ENCODE data around the gene KIFC1.
"Not testable (repeated sequence)": the region's sequence is repeated elsewhere in the genome, so short reads cannot be mapped to it uniquely, and the experiment has no call there.

KIFC1 gene

DNA sequence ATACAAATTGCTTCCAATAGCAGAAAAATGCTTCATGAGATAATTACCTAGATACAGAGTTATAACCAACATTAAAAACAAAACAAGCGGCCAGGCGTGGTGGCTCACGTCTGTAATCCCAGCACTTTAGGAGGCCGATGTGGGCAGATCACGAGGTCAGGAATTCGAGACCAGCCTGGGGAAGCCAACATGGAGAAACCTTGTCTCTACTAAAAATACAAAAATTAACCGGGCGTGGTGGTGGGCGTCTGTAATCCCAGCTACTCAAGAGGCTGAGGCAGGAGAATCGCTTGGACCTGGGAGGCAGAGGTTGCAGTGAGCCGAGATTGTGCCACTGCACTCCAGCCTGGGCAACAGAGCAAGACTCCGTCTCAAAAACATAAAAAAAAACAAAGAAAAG, 28.1 kb upstream of the KIFC1 start:
- 94% methylated on average over 12 of the region's 12 CpGs for WGBS
- peaks cover 15% of the 10 kb centered on the region for H3K4me1 ChIP-seq (ENCODE audit: insufficient read depth, low read length)

DNA sequence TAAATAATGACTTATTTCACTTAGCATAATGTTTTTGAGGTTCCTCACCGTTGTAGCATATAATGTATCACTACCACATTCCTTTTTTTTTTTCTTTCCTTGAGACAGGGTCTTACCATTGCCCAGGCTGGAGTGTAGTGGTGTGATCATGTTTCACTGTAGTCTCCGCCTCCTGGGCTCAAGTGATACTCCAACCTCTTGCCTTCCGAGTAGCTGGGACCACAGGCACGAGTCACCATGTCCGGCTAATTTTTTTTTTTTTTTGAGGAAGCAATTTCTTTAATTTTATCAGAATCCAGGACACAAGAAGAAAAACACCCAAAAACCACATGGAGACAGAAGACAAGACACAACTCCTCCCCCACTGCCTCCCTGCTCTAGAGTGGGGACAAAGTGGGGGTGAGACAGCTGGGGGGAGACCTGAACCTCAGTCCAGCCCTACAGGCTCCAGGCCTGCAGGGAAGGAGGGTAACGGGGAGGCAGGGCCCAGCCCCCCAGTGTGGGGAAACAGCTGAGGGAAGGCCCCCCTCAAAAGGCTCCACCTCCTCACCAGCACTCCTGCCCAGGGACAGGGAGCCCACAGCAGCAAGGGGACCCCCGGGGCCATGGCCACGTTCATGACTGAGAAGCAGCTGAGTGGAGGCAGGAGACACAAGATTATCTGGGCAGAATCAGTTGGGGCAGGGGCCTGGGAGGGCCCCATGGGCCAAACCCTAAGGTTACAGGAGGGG, 27.0 kb upstream of the KIFC1 start:
- not testable (repeated sequence) for H3K27me3 ChIP-seq (ENCODE audit: insufficient read depth, low read length); H3K4me3 ChIP-seq (ENCODE audit: low read length); H3K36me3 ChIP-seq (ENCODE audit: insufficient read depth, low read length); H3K9me3 ChIP-seq (ENCODE audit: insufficient read depth, low read depth, low read length); H3K27ac ChIP-seq (ENCODE audit: low read depth, low read length); H3K9ac ChIP-seq (ENCODE audit: low read depth, low read length)
- peaks cover 11% of the 10 kb centered on the region for H3K4me1 ChIP-seq (ENCODE audit: insufficient read depth, low read length)
- 38% methylated on average over 5 of the region's 8 CpGs for WGBS

More for the DNA sequence above, 28.1 kb upstream of the KIFC1 start:
- not testable (repeated sequence) for H3K27me3 ChIP-seq (ENCODE audit: insufficient read depth, low read length); H3K4me3 ChIP-seq (ENCODE audit: low read length); H3K9me3 ChIP-seq (ENCODE audit: insufficient read depth, low read depth, low read length); H3K27ac ChIP-seq (ENCODE audit: low read depth, low read length); H3K9ac ChIP-seq (ENCODE audit: low read depth, low read length); H3K36me3 ChIP-seq (ENCODE audit: insufficient read depth, low read length)

DNA sequence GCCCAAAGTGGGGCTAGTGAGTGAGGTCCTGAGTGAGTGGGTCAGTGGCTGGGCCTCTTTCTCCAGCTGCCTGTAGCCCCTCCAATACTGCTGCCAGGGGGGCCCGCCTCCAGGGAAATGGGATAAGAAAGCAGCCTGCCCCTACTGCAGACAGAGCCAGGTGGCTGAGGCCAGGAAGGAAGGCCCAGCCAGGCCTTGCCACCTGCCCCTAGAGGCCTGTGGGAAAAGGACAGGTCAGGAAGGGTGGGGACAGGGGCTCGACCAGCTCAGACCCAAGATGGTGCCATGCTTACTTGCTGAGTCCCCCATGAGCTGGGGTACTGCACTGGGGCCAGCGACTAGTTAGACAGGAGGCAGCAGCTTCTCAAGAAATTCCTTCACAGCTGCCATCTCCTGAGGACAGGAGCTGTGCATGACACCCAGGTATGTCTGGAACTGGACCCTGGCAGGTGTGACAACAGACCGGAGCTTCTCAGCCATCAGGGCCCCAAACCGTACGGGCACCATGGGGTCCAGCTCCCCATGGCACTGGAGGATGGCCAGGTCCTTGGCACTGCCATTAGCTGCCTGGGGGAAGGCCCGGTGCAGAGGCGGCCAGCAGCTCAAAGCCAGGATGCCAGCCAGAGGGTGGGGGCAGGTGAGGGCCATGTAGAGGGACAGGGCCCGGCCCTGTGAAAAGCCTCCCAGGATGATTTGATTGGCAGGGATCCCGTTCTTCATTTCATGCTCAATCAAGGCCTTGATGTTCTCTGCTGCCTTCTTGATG, 26.2 kb upstream of the KIFC1 start:
- H3K36me3 ChIP-seq (ENCODE audit: insufficient read depth, low read length); H3K4me3 ChIP-seq (ENCODE audit: low read length); H3K9me3 ChIP-seq (ENCODE audit: insufficient read depth, low read depth, low read length); H3K27ac ChIP-seq (ENCODE audit: low read depth, low read length); H3K27me3 ChIP-seq (ENCODE audit: insufficient read depth, low read length); H3K9ac ChIP-seq (ENCODE audit: low read depth, low read length): not testable (repeated sequence)
- 90% methylated on average over 10 of the region's 10 CpGs for WGBS
- H3K4me1 ChIP-seq (ENCODE audit: insufficient read depth, low read length), result peaks cover 11% of the 10 kb centered on the region

DNA sequence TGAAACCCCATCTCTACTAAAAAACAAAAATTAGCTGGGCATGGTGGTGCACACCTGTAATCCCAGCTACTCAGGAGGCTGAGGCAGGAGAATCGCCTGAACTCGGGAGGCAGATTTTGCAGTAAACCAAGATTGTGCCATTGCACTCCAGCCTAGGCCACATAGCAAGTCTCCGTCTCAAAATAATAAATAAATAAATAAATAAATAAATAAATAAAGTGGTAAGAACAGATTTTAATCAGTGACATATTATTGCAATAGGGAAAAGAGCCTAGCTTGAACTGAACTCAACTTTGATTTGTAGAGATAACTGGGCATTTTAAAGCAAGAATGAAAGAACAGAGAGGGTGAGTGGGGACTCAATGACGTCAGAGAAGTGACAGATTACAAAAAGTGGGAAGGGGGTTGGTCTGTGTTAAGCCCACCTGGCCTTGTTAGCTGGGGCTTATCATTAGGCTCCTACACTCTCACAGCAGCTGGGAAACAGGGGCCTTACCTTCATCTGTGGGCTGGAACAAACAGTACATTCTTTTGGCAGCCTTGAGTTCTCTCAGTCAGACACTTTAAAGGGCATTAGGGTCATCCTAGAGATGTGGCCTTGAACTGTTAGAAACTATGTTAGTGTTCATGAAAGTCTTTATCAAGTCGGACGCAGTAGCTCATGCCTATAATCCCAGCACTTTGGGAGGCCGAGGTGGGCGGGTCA, 24.5 kb upstream of the KIFC1 start:
- Histone ChIP-seq H3K36me3 (ENCODE audit: insufficient read depth, low read length) (no peaks in the 10 kb centered on the region), H3K27ac (ENCODE audit: low read depth, low read length) (no peak overlapping the region)
- 90% methylated on average over 7 of the region's 8 CpGs for WGBS

DNA sequence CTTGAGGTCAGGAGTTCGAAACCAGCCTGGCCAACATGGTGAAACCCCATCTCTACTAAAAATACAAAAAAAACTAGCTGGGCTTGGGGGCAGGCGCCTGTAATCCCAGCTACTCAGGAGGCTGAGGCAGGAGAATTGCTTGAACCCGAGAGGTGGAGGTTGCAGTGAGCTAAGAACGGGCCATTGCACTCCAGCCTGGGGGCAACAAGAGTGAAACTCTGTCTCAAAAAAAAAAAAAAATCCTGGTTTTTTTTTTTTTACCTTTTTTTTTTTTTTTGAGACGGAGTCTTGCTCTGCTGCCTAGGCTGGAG, 24.0 kb upstream of the KIFC1 start:
- H3K9ac ChIP-seq (ENCODE audit: low read depth, low read length); H3K4me3 ChIP-seq (ENCODE audit: low read length); H3K27me3 ChIP-seq (ENCODE audit: insufficient read depth, low read length); H3K27ac ChIP-seq (ENCODE audit: low read depth, low read length); H3K36me3 ChIP-seq (ENCODE audit: insufficient read depth, low read length); H3K9me3 ChIP-seq (ENCODE audit: insufficient read depth, low read depth, low read length): not testable (repeated sequence)
- peaks cover 18% of the 10 kb centered on the region for H3K4me1 ChIP-seq (ENCODE audit: insufficient read depth, low read length)
- WGBS, result 85% methylated on average over 5 of the region's 5 CpGs

More for the DNA sequence above, 24.5 kb upstream of the KIFC1 start:
- Histone ChIP-seq H3K9me3 (ENCODE audit: insufficient read depth, low read depth, low read length) (no peaks in the 10 kb centered on the region), H3K27me3 (ENCODE audit: insufficient read depth, low read length) (no peaks in the 10 kb centered on the region), H3K4me1 (ENCODE audit: insufficient read depth, low read length) (peaks cover 13% of the 10 kb centered on the region), H3K9ac (ENCODE audit: low read depth, low read length) (no peak overlapping the region), H3K4me3 (ENCODE audit: low read length) (no peak overlapping the region)

DNA sequence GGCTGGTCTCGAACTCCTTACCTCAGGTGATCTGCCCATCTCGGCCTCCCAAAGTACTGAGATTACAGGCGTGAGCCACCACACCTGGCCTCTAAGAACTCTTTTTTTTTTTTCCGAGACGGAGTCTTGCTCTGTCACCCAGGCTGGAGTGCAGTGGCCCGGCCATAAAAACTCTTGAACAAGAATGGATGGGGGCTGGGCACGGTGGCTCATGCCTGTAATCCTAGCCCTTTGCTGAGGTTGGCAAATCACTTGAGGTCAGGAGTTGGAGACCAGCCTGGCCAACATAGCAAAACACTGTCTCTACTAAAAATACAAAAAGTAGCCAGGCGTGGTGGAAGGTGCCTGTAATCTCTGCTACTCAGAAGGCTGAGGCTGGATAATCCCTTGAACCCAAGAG, 19.7 kb upstream of the KIFC1 start:
- H3K4me3 ChIP-seq (ENCODE audit: low read length); H3K27ac ChIP-seq (ENCODE audit: low read depth, low read length); H3K36me3 ChIP-seq (ENCODE audit: insufficient read depth, low read length); H3K9me3 ChIP-seq (ENCODE audit: insufficient read depth, low read depth, low read length); H3K27me3 ChIP-seq (ENCODE audit: insufficient read depth, low read length); H3K9ac ChIP-seq (ENCODE audit: low read depth, low read length): not testable (repeated sequence)
- WGBS, result 95% methylated on average over 8 of the region's 8 CpGs
- H3K4me1 ChIP-seq (ENCODE audit: insufficient read depth, low read length), result peaks cover 10% of the 10 kb centered on the region

DNA sequence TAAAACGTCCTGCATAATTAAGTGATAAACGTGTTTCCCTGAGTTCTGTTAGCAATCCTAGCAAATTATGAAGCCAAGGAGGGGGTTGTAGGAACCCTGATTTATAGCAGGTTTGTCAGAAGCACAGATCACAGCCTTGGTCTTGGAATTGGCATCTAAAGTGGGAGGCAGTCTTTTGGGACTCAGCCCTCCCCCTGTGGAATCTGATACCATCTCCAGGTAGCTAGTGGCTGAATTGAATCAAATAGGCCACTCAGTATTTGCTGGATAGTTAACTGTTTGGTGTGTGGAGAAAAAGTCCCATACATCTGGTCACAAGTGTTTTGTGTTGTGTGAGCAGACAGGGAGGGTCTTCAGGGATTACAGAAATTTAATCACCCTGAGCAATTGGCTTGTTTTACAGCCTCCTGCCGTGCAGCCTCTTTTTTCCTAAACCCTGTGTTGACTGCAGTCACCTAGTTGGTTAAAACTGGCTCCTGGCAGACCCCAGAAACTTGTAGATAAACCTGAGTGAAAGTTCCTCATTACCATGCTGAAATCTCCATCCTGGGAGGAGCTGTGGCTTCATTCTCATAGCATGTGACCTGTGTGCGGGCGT, 19.0 kb upstream of the KIFC1 start:
- Histone ChIP-seq H3K36me3 (ENCODE audit: insufficient read depth, low read length) (no peaks in the 10 kb centered on the region), H3K4me1 (ENCODE audit: insufficient read depth, low read length) (peaks cover 10% of the 10 kb centered on the region), H3K27me3 (ENCODE audit: insufficient read depth, low read length) (no peaks in the 10 kb centered on the region), H3K9ac (ENCODE audit: low read depth, low read length) (no peak overlapping the region), H3K4me3 (ENCODE audit: low read length) (no peak overlapping the region), H3K9me3 (ENCODE audit: insufficient read depth, low read depth, low read length) (no peaks in the 10 kb centered on the region), H3K27ac (ENCODE audit: low read depth, low read length) (no peak overlapping the region)
- WGBS, result 73% methylated on average over 5 of the region's 5 CpGs

DNA sequence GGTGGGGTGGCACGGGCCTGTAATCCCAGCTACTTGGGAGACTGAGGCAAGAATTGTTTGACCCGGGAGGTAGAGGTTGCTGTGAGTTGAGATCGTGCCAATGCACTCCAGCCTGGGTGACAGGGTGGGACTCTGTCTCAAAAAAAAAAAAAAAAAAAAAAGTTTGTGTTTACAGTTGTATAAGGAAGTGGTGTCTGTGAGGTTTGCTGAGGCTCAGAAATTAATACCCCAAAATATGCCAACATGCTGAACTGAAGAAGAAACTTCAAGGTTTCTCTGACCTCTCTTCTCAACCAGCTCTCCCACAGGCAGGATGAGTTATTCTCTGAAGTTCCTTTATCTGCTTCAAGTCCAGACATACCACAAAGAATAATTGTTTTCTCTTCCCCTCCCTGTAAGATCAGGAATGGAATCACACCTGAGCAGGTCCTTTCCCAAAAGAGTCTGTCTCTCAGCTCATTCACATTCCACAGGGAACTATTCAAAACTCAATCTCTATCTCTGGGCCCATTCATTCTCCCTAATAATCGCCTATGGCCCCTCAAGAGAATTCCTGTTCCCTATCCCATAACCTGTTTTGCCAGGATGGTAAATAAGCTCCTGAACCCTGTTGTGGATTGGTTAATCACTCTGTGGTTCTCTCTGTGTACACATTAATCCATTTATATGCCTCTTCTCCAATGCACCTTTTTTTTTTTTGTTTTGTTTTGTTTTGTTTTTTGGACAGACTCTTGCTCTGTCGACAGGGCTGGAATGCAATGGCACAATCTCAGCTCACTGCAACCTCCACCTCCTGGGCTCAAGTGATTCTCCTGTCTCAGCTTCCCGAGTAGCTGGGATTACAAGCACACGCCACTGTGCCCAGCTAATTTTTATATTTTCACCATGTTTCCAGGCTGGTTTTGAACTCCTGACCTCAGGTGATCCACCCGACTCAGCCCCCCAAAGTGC, 17.4 kb upstream of the KIFC1 start:
- Histone ChIP-seq H3K4me1 (ENCODE audit: insufficient read depth, low read length) (peaks cover 10% of the 10 kb centered on the region), H3K27me3 (ENCODE audit: insufficient read depth, low read length) (no peaks in the 10 kb centered on the region), H3K36me3 (ENCODE audit: insufficient read depth, low read length) (no peaks in the 10 kb centered on the region), H3K9ac (ENCODE audit: low read depth, low read length) (no peak overlapping the region), H3K4me3 (ENCODE audit: low read length) (no peak overlapping the region), H3K27ac (ENCODE audit: low read depth, low read length) (no peak overlapping the region), H3K9me3 (ENCODE audit: insufficient read depth, low read depth, low read length) (no peaks in the 10 kb centered on the region)
- 91% methylated on average over 8 of the region's 8 CpGs for WGBS

DNA sequence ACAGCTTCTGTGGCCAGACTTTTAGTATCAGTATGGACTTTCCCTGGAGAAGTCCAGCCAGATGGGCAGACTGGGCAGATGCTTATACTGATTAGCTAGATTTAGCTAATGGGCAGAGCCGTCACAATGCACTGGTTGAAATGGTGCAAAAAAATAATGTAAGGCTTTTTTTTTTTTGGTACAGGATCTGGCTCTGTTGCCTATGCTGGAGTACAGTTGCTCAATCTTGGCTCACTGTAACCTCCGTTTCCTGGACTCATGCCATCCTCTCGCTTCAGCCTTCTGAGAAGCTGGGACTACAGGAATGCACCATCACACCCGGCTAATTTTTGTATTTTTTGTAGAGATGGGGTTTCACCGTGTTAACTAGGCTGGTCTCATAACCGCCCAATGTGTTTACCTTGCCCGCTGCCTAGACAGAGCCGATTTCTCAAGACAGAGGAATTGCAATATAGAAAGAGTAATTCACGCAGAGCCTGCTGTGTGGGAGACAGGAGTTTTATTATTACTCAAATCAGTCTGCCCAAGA, 16.4 kb upstream of the KIFC1 start:
- H3K27ac ChIP-seq (ENCODE audit: low read depth, low read length), result no peak overlapping the region
- H3K27me3 ChIP-seq (ENCODE audit: insufficient read depth, low read length), result no peaks in the 10 kb centered on the region
- WGBS, result 89% methylated on average over 9 of the region's 9 CpGs
- H3K4me1 ChIP-seq (ENCODE audit: insufficient read depth, low read length), result peaks cover 10% of the 10 kb centered on the region
- H3K9me3 ChIP-seq (ENCODE audit: insufficient read depth, low read depth, low read length), result no peaks in the 10 kb centered on the region
- no peak overlapping the region for H3K4me3 ChIP-seq (ENCODE audit: low read length)
- no peak overlapping the region for H3K9ac ChIP-seq (ENCODE audit: low read depth, low read length)
- no peaks in the 10 kb centered on the region for H3K36me3 ChIP-seq (ENCODE audit: insufficient read depth, low read length)

DNA sequence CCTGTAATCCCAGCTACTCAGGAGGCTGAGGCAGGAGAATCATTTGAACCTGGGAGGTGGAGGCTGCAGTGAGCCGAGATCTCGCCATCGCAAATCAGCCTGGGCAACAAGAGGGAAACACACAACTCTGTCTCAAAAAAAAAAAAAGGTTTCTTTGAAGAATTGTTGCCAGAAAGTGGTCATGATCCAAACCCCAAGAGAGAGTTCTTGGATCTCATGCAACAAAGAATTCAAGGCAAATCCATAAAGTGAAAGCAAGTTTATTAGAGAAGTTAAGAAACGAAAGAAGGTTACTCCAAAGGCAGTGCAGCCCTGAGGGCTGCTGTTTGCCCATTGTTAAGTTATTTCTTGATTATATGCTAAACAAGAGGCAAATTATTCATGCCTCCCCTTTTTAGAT, 14.5 kb upstream of the KIFC1 start:
- no peaks in the 10 kb centered on the region for H3K9me3 ChIP-seq (ENCODE audit: insufficient read depth, low read depth, low read length)
- no peaks in the 10 kb centered on the region for H3K36me3 ChIP-seq (ENCODE audit: insufficient read depth, low read length)
- peaks cover 9% of the 10 kb centered on the region for H3K4me1 ChIP-seq (ENCODE audit: insufficient read depth, low read length)
- WGBS, result 96% methylated on average over 4 of the region's 4 CpGs
- no peak overlapping the region for H3K9ac ChIP-seq (ENCODE audit: low read depth, low read length)
- no peaks in the 10 kb centered on the region for H3K27me3 ChIP-seq (ENCODE audit: insufficient read depth, low read length)
- H3K27ac ChIP-seq (ENCODE audit: low read depth, low read length), result no peak overlapping the region
- H3K4me3 ChIP-seq (ENCODE audit: low read length), result no peak overlapping the region

Measured in HUES64 (cell line).